ENCODE data around the gene FNDC3B.

DNA sequence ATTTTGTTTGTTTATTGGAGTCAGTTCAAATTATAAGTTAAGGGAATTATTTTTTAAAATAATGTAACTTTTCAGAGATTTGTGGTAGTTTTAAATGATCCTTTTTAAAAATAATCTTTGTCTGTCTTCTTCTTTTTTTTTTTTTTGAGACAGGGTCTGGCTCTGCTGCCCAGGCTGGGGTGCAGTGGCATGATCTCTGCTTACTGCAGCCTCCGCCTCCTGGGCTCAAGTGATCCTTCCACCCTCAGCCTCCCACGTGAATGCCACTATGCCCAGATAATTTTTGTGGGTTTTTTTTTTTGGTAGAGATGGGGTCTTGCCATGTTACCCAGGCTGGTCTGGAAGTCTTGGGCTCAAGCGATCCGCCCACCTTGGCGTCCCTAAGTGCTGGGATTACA, 12.6 kb downstream of the FNDC3B start:
- no peak for TF ChIP-seq RAD21 (IDR thresholded peaks at IDR 0.05 in 1 of 2, conservative IDR thresholded peaks at IDR 0.05 in 1 of 2; ENCODE audit: low read depth in 2 of 2, low read length in 2 of 2)
- TF ChIP-seq, protein P1, sequence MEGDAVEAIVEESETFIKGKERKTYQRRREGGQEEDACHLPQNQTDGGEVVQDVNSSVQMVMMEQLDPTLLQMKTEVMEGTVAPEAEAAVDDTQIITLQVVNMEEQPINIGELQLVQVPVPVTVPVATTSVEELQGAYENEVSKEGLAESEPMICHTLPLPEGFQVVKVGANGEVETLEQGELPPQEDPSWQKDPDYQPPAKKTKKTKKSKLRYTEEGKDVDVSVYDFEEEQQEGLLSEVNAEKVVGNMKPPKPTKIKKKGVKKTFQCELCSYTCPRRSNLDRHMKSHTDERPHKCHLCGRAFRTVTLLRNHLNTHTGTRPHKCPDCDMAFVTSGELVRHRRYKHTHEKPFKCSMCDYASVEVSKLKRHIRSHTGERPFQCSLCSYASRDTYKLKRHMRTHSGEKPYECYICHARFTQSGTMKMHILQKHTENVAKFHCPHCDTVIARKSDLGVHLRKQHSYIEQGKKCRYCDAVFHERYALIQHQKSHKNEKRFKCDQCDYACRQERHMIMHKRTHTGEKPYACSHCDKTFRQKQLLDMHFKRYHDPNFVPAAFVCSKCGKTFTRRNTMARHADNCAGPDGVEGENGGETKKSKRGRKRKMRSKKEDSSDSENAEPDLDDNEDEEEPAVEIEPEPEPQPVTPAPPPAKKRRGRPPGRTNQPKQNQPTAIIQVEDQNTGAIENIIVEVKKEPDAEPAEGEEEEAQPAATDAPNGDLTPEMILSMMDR (IDR thresholded peaks at IDR 0.05; ENCODE audit: control extremely low read depth in 1 of 3, insufficient read depth in 1 of 3, low read depth in 1 of 3, low read length in 3 of 3), result no peak
- TF ChIP-seq CEBPB (IDR thresholded peaks at IDR 0.05; ENCODE audit: low read depth, low read length), result no peak
- TF ChIP-seq EP300 (IDR thresholded peaks at IDR 0.05; ENCODE audit: borderline replicate concordance in 1 of 2, low read depth in 2 of 2, low read length in 2 of 2), result no peak
- no peak for TF ChIP-seq CREB1 (IDR thresholded peaks at IDR 0.05)
- TF ChIP-seq ZNF274 (IDR thresholded peaks at IDR 0.05; ENCODE audit: borderline replicate concordance, extremely low read depth, low read length), result no peak
- no peak for TF ChIP-seq TAF1 (IDR thresholded peaks at IDR 0.05; ENCODE audit: low read depth, low read length)
- no peak for TF ChIP-seq HDAC2 (IDR thresholded peaks at IDR 0.05; ENCODE audit: borderline replicate concordance in 1 of 2, low read depth in 2 of 2, low read length in 2 of 2)
- no peak for TF ChIP-seq PHF8 (conservative IDR thresholded peaks at IDR 0.05; ENCODE audit: low read depth, low read length)
- TF ChIP-seq GTF2F1 (IDR thresholded peaks at IDR 0.05; ENCODE audit: borderline replicate concordance, low read depth, low read length), result no peak
- no peak for TF ChIP-seq NRF1 (IDR thresholded peaks at IDR 0.05; ENCODE audit: low read depth, low read length)
- TF ChIP-seq KDM4A (IDR thresholded peaks at IDR 0.05; ENCODE audit: low read depth, low read length, severe bottlenecking), result no peak
- TF ChIP-seq KDM1A (IDR thresholded peaks at IDR 0.05; ENCODE audit: borderline replicate concordance, low read length), result no peak
- TF ChIP-seq SIRT6 (IDR thresholded peaks at IDR 0.05; ENCODE audit: low read length), result no peak
